GM18498 (cell line): ENCODE data around the gene PDGFRB.

Experiments
- ATAC-seq: cut with Tn5 transposase; IDR thresholded peaks from one replicate; pipeline ENCODE4 v1.9.1; 2021; ENCODE audit warnings: mild to moderate bottlenecking, moderate library complexity; ENCODE audit not compliant: unreplicated experiment

PDGFRB gene

GRCh38 chr5:150164211-150164980, 8.8 kb upstream of the PDGFRB start:
- ATAC-seq: no peak

GRCh38 chr5:150163547-150164059, 8.0 kb upstream of the PDGFRB start:
- no peak for ATAC-seq

- ATAC-seq: no peak
Observed at GRCh38 chr5:150163035-150163434, 7.4 kb upstream of the PDGFRB start.

GRCh38 chr5:150162142-150162513, 6.5 kb upstream of the PDGFRB start:
- no peak for ATAC-seq

- ATAC-seq: peak; percentile 83
Observed at GRCh38 chr5:150161242-150162141, 5.8 kb upstream of the PDGFRB start.

- ATAC-seq: no peak
Observed at GRCh38 chr5:150160448-150161081, 4.9 kb upstream of the PDGFRB start.

GRCh38 chr5:150159741-150160179, 4.1 kb upstream of the PDGFRB start:
- ATAC-seq: no peak

- no peak for ATAC-seq
Observed at GRCh38 chr5:150159031-150159430, 3.4 kb upstream of the PDGFRB start.

- ATAC-seq: no peak
Observed at GRCh38 chr5:150158170-150158949, 2.7 kb upstream of the PDGFRB start.

GRCh38 chr5:150157168-150157567, 1.5 kb upstream of the PDGFRB start:
- ATAC-seq: no peak

- no peak for ATAC-seq
Observed at GRCh38 chr5:150156540-150156939, 895 bp upstream of the PDGFRB start.

- peak; percentile 8 for ATAC-seq
Observed at GRCh38 chr5:150156027-150156368, 353 bp upstream of the PDGFRB start.

GRCh38 chr5:150154618-150155128, 972 bp downstream of the PDGFRB start:
- ATAC-seq: no peak

- no peak for ATAC-seq
Observed at GRCh38 chr5:150153957-150154617, 1.6 kb downstream of the PDGFRB start.

- no peak for ATAC-seq
Observed at GRCh38 chr5:150153483-150153882, 2.2 kb downstream of the PDGFRB start.

GRCh38 chr5:150152636-150153462, 2.8 kb downstream of the PDGFRB start:
- no peak for ATAC-seq

GRCh38 chr5:150149618-150150017, 6.0 kb downstream of the PDGFRB start:
- no peak for ATAC-seq

GRCh38 chr5:150148117-150148927, 7.3 kb downstream of the PDGFRB start:
- no peak for ATAC-seq
